HL-60/S4 (cell line): Measurements from ENCODE around the gene FAM162B.
"Not testable (repeated sequence)": the region's sequence is repeated elsewhere in the genome, so short reads cannot be mapped to it uniquely, and the experiment has no call there.

ENCODE experiments used
- in situ Hi-C: fragments of 300-500 bp; cut with MboI; formaldehyde crosslinking; loops from 2 replicates; pipeline ENCODE4 v1.14.3; 2022; ENCODE audit warnings: low sequenced_read_pairs

The FAM162B gene

DNA sequence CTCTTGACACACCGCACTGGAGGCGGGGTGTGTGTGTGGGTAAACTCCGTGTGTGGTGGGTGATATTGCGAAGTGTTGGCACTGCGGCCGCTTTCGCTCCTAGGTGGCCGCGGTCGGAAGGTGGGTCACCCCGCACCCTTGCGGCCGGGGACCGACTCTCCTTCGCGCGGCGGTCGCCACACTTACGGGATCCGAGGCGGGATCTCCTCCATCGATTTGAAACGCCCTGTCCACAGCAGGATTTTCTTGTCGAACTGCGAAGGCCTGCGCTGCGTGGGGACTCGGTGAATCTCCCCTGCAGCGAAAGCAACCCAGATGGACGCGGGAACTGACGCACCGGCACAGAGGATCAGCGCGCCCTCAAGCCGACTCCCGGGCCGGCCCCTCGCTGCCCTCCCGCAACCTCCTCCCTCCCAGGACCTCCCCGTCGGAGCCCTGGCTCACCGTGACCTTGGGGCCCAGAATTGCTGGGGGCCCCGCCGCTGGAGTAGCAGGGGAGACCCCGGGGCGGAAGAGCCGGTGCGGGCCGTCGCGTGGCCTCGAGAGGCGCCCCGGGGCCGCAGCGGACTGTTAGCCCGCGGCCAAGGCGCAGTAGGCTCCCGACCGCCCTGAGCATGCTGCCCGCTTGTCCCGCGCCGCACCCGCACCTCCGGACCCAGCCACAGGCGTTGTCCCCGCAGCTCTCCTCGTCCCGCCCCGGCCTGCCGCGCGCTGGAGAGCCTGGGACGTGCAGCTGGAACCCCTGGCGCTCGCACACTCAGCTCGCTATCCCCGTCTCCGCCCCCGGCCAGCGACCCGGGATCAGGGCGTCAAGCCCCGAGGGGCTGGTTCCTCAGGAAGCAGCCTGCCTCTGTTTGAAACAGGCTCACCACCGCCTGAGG is at the start of gene FAM162B:
TSS of gene FAM162B (minus strand) at position 759 of the 881 bp plus-strand sequence. CDS start at position 616, 143 bp downstream.
- in situ Hi-C loops, result no loop called here

DNA sequence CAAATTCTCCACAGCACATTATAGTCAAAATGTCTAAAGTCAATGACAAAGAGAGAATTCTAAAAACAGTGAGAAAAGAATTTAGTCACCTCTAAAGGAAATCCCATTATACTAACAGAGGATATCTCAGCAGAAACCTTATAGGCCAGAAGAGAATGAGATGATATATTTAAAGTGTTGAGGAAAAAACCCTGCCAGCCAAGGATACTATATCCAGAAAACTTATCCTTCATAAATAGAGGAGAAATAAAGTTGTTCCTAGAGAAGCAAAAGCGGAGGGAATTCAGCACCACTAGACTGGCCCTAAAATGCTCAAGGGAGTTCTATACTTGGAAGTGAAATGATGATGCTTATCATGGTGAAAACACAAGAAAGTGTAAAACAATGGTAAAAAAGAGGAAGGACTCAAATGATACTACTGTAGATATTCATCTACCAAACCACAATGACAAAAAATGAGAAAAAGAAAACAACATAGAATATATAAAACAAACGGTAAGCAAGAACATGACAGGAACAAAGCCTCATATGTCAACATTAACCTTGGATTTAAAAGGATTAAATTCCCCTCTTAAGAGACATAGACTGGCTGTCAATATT is 46.6 kb upstream of the FAM162B start:
- in situ Hi-C loops, result no loop called here

DNA sequence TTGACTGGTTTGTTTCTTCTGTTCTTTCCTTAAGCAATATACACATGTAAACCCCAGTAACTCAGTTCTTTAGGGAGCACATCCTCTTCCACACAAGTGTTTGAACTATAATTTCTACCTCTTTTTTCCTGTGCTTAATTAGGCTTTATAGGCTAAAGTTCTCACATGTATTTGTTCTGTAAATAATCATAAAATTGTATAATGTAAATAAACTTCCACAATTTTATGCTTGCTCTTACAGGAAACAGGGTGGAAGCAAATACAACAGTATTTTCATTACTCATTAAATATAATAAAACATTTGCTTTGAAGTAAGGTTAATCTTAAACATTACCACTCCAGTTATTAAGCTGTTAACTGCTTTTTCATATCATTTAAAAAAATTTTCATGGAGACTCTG is 36.5 kb upstream of the FAM162B start:
- in situ Hi-C loops, result no loop called here

DNA sequence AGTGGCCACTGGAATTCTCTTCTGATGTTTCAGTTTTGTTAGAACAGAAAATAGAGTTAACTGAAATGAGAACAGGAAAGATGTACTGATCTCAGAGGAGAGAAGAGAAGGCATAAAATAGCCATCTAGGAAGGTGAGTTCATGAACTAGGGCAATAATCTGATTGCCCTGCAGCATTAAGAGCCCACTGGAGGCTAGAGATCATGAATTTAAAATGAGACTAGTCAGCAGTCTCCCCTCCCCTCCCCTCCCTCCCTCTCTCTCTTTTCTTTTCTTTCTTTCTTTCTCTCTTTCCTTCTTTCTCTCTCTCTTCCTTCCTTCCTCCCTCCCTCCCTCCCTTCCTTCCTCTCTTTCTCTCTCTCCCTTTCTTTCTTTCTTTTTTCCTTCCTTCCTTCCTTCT is 34.4 kb upstream of the FAM162B start:
- in situ Hi-C loops, result no loop called here

DNA sequence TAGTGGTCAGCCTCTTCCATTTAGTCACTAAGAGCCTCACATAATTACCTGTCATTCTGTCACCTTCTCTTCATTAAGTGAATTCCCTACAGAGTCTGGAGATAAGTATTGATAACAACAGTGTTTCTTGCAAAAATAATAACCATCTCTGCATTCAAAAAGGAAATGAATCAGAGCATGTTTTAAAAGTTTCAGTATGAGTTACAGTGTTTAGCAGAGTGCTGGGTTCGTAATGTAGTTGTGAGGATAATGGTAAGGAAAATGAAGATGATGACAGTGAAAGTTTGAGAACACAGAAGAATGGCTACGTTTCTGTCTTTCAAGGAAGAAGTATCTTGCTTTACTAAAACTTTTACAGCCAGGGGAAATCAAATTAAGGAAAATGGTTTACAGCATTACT is 32.1 kb upstream of the FAM162B start:
- in situ Hi-C loops, result no loop called here

DNA sequence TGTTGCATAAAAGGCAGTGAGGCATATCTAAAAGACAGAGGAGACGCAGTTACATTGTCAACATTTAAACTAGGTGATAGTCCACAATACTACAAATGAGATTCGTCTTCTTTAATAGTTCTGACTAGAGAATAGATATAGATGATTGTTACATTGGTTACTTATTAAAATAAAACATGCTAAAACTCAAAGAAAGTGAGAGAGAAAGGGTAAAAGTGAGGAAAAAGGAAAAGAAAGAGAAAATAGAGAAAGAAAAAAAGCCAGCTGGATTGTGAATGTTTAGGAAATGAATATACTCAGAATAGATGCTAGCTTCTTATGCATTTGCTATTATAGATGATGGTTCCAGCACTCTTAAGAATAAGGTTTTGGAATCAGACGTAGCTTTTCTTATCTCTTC is 27.7 kb upstream of the FAM162B start:
- in situ Hi-C loops, result no loop called here

DNA sequence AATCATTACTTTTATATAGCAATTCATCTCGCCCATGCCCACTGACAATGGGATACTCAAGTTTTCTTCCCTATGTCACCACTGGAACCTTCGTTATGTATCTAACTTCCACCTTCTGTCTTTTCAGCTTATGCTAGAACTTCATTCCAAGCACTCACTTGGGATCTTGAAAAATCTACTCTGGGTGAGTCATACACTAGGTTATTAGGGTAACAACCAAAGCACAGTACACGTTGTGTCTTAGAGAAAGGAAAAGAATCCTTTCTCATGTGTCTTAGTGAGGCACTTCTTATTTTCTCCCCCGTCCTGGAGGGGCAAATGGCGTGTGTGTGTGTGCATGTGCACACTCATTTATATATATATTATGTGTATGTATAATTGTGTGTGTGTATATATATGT is 18.3 kb upstream of the FAM162B start:
- in situ Hi-C loops, result no loop called here

DNA sequence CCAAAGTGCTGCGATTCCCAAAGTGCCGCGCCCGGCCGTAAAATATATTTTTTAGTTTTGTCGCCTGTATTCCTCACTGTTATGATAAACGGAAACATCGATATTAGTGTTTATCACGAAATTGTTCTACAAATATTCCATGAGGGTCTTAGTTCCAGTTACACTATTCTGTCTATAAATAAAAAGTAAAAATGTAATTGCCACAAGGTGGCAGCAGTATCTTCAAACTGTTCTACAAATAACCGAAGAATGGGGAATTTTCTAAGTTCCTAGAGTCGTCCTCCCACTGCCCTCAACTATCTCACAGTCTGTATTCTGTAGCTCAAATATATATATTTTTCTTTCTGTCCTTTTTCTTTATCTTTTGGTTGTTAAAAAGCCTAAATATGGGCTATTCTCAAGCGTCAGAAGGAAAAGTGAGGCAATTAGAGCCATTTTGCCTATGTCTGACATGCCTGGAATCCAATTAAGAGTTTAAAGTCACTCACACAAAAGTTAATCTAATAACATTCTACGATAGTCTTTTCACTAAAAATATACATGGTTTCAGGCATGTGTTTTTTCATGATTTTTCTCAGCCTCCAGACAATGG is 14.2 kb upstream of the FAM162B start:
- in situ Hi-C loops, result no loop called here

DNA sequence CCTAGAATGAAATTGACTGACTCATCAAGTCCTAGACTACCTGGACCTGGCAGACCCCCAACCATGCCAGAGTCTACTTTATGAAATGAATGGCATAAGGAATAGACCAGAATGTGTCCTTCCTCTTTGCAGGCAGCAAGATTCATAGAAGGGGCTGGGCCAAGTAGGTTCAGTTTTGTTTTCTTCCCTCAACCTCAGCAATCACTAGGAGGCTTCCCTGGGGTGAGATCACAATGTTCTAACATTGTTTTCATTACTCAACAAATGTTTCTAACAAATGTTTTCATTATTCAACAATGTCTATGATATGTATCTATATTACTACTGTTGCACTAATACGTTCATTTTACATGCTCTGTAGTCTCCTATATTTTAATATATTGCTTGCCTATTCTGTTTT is 8.4 kb upstream of the FAM162B start:
- in situ Hi-C loops, result no loop called here

DNA sequence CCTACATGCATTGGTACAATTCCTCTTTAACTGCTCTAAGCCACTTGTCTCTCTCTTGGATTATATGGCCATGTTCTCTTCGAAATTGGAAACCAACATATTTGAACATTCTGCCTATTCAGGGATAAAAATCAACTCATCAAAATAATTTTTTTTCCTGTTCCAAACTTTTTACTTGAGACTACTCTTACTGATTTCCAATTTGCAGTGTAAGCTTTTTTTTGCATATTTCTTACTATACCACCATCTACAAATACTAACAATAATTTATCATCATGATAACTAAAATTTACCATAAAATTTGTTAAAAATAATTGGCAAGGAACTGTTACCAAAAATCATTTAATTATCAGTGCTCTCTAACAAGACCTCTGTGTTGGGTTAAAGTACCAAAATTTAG is 6.9 kb upstream of the FAM162B start:
- in situ Hi-C loops, result no loop called here

DNA sequence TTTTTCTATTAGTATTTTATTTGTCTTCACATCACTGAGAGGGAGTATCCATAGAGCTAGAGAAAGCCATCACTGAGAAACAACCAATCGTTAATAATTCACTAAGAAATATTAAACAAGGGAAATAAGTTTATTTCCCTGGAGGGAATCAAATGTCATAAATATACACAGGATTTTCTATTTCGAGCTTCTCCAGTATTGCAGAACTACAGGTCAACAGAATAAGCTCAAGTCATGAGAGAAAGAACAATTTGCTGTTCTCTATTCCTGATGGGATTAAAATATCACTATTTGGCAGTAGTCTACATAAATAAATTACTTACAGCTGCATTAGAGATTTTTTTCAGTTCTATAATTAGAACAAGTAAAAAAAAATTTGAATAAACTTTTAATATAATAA is 2.2 kb upstream of the FAM162B start:
- in situ Hi-C loops, result no loop called here

DNA sequence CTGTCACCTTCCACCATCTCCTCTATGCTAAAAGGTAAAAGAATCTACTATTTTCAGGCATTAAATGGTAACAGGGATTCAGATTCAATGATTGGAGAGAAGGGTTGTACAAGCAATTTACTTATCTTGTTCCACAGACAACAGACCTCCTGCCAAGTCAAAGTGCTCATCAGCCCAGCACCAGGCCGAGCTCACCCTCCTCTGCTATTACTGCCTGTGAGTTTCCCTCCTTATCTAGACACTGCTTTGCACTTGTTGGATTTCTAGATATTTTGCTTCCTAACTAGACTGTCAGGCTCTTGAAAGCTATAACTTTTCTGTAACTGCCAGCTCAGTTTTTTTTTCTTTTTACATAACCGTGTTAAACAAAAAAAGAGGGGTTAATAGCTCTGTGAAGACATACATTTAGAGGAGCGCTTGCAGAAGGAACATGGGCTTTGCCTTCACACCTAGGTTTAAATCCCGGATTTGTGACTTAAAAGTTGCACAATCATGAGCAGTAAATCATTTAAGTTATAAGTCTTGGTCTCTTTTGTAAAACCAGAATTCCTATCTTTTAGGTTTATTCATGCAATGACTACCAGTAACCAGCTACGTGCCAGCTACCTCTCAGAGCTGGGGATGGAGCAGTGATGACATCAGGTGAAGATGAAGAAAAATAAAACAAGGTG is 1.1 kb upstream of the FAM162B start:
- in situ Hi-C loops, result no loop called here

DNA sequence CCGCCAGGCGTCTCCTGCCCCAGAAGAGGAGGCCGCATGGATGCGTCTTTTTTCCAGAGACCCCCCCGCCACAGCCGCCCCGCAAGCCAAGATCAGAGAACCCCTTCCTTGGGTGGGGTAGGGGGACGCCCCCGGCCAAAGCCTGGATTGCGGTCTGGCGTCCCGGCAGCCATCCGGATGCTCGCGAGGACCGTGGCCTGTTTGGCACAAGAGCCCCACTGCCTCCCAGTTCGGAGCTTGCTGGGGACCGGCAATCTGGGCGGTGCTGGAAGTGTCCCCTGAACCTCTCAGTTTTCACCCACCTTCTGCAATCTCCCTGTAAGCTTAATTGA is 924 bp downstream of the FAM162B start:
- in situ Hi-C loops, result no loop called here

DNA sequence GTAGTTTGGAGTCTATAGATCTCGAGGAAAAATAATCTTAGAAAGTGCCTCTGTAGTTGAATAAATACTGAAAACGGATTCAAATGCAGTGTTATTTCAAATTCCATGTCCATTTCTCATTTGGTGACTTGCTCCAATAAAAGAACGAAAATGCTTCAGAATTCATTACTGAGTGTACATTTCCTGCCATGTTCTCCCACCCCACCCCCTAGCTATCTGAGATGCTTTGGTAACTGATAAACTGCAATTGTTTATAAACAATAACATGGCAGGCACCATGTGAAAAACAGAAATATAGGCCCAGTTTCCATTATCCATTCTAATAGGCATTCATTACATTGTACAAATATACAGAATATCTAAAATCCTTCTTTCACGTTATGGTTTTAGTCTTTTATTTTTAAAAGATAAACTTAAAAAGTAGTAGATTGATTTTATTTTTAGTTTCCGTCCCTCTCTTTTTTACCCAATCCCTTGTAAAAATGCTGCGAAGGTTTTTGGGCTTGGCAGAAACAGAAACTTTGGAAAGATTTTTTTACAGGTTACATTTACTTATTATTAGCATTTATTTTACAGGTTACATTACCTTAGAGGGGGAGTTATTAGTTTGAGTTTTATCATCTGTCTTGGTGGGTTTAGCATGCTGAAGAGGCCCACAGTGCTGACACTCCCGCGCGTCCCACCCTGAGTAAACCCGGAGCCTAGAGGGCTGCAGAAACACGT is 1.5 kb downstream of the FAM162B start:
- in situ Hi-C loops, result no loop called here

DNA sequence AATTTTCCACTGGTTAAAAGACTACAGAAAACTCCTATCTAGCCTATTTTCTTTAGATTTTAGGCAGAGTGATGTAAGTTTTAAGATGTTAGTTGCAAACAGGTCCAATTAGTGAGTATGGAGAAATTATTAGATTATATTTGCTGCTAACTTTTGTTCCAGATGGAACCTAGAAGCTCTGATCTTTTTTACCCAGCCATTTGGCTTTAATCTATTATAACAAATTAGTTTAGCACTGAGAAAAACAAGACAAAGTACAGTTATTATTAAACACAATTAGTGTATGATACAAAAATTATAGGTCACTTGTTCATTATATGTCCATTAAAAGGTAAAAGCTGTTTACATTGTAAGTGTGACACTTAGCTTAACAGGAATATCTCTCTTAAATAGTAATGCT is 2.5 kb downstream of the FAM162B start:
- in situ Hi-C loops, result no loop called here

DNA sequence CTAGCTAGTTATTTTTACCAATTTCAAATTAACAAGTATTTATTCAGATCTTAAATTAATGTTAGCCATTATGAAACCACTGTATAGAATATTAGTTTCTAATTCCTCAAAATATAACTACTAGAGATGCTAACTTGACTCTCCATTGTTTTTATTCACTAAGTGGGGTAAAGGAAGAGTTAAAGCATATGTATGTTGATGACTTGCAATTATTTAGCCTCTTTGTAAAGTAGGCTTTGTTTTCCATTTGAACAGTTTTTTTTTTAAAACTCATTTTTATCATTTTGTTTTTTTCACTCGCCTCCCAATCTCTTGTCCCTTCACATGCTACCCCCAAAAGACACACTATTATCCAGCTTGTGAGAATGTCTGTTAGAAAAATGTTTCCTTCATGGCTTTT is 3.3 kb downstream of the FAM162B start:
- in situ Hi-C loops, result no loop called here

DNA sequence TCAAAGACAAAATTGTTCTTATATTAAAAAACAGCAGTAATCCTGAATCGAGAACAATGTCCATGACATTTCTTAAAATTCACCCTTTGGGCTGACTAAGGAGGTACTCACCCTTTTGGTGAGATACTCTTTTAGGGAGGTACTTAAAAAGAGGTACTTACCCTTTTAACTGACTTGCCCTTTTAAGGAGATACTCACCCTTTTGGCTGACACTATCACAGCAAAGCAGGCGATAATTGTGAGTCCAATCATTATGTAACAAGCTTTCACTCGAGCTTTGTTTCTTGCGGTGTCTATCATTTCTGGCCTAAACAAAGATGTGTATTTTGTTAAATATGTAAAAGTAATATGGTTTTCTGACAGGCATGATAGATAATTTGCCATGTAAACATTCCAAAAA is 3.7 kb downstream of the FAM162B start:
- in situ Hi-C loops, result no loop called here

DNA sequence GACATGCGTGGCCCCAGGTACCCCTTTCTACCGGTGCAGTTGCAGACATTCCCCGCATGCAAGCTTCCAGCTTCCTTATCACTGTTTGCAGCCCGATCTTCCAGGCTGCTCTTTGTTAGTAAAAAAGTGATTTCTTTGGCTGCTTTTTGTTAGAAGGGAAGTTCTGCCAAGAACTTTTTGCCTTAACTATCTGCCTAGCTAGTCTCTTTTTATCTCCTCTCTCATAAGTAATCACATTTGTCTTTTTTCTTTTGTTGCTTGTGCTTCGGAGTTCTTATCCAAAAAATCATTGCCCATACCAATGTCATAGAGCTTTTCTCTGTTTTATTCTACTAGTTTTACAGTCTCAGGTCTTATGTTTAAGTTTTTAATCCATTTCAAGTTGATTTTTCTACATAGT is 20.3 kb downstream of the FAM162B start:
- in situ Hi-C loops, result no loop called here

DNA sequence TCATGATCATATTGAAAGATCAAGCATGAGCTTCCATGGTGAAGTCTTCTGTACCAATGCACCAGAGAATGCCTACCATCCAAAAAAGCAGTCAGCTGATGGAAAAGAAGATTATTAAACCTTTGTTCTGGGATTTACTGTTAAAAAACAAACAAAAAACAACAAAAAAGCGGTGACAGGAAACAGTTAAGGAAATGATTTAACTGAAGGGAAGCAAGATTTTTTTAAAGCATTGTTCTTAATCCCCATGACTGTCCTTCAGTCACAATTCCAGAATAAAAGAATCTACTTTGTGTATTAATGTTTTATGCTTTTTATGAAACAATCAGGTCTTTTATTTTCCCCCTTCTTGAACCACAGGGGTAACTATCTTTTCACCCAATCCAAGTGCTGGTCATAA is 23.9 kb downstream of the FAM162B start:
- in situ Hi-C loops, result no loop called here

DNA sequence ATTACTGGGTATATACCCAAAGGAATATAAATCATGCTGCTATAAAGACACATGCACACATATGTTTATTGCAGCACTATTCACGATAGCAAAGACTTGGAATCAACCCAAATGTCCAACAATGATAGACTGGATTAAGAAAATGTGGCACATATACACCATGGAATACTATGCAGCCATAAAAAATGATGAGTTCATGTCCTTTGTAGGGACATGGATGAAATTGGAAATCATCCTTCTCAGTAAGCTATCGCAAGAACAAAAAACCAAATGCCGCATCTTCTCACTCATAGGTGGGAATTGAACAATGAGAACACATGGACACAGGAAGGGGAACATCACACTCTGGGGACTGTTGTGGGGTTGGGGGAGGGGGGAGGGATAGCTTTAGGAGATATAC is 25.0 kb downstream of the FAM162B start:
- in situ Hi-C loops, result not testable (repeated sequence)

DNA sequence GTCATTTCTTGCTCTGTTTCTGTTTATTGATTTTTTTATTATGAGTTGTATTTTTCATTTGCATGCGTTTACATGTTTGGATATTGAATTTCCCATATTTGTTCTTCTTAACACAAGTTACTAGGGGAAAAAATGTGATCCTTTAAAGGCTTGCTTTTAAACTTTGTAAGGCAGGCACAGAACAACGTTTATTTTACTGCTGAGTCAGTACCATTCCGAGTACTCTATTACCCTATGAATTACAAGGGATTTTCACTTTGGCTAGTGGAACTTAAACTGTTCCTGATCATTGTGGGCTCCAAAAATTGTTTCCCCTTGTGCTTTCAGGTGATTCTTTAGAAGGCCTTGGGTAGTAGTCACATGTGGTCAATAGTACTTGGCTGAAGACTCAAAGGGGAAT is 28.5 kb downstream of the FAM162B start:
- in situ Hi-C loops, result no loop called here
